C4-2B (cell line): ENCODE results near the gene RNASE9.

Experiments used
- H3K27ac ChIP-seq: fragments of 450-650 bp; 2 replicates; pipeline ENCODE4 v1.5.1; 2017
- CTCF ChIP-seq: fragments of 450-650 bp; conservative IDR thresholded peaks from 2 replicates; pipeline ENCODE4 v1.5.1; 2017; ENCODE audit warnings: mild to moderate bottlenecking
- ZFX ChIP-seq: fragments of 450-650 bp; IDR thresholded peaks from 2 replicates; pipeline ENCODE4 v1.6.1; 2017

Gene RNASE9

GRCh38 chr14:20560961-20561360, at the start of gene RNASE9:
RNASE9 (minus strand) TSS chr14:20561047.
- TF ChIP-seq ZFX (no peak), CTCF (no peak)
- no peak within 1 kb of the TSS for H3K27ac ChIP-seq

GRCh38 chr14:20610002-20610765, 49.3 kb upstream of the RNASE9 start:
- peak overlapping the region; percentile 24; the same call in 1 of the 2 replicates for H3K27ac ChIP-seq
- no peak for TF ChIP-seq ZFX
- no peak for TF ChIP-seq CTCF

GRCh38 chr14:20609215-20610001, 48.6 kb upstream of the RNASE9 start:
- peak overlapping the region; percentile 24; the same call in 1 of the 2 replicates for H3K27ac ChIP-seq
- TF ChIP-seq ZFX (no peak), CTCF (peak; percentile 89)

GRCh38 chr14:20608383-20609110, 47.7 kb upstream of the RNASE9 start:
- no peak overlapping the region for H3K27ac ChIP-seq
- no peak for TF ChIP-seq CTCF
- TF ChIP-seq ZFX, result no peak

GRCh38 chr14:20607617-20608016, 46.8 kb upstream of the RNASE9 start:
- TF ChIP-seq CTCF (no peak), ZFX (no peak)
- no peak overlapping the region for H3K27ac ChIP-seq

- TF ChIP-seq CTCF, result no peak
- no peak for TF ChIP-seq ZFX
Observed at GRCh38 chr14:20606902-20607242, 46.0 kb upstream of the RNASE9 start.

More at GRCh38 chr14:20606902-20607242, 46.0 kb upstream of the RNASE9 start:
- H3K27ac ChIP-seq, result no peak overlapping the region
